Neural crest cell (in vitro differentiated cells): ENCODE data around the gene IL23R. TPM values are rescaled to one million over a fixed set of nuclear protein-coding genes. Genes with fewer than 3 reads are reported as not detected.

Experiments
- DNase-seq: peaks from one replicate; pipeline ENCODE4 v3.0.0; 2021; ENCODE audit warnings: low read depth, mixed read lengths, low spot score
- H3K27ac Mint-ChIP-seq: one replicate; pipeline ENCODE4 v1.8.0; 2021; ENCODE audit warnings: mild to moderate bottlenecking, mixed read lengths; ENCODE audit not compliant: unreplicated experiment
- H3K27me3 Mint-ChIP-seq: 2 replicates; pipeline ENCODE4 v1.8.0; 2021; ENCODE audit warnings: low read depth, mild to moderate bottlenecking, mixed read lengths
- H3K36me3 Mint-ChIP-seq: 2 replicates; pipeline ENCODE4 v1.8.0; 2021; ENCODE audit warnings: low read depth, mild to moderate bottlenecking, mixed read lengths
- H3K4me1 Mint-ChIP-seq: 2 replicates; pipeline ENCODE4 v1.8.0; 2021; ENCODE audit warnings: mixed read lengths
- H3K4me3 Mint-ChIP-seq: one replicate; pipeline ENCODE4 v1.8.0; 2021; ENCODE audit warnings: mild to moderate bottlenecking, mixed read lengths
- H3K9me3 Mint-ChIP-seq: 2 replicates; pipeline ENCODE4 v1.8.0; 2021; ENCODE audit warnings: mixed read lengths
- total RNA-seq: library from RNA; stranded (reverse); gene quantifications from 2 replicates; pipeline ENCODE4 v1.2.1, GENCODE V29; 2021
- TF ChIP-seq, protein P1 (sequence below): fragments of 200-600 bp; sonication (generic); conservative IDR thresholded peaks from 2 replicates; pipeline ENCODE4 v1.5.0; 2021; ENCODE audit warnings: antibody characterized with exemption, mild to moderate bottlenecking

Gene IL23R
- total RNA-seq, 1 donor from 2014 or later, result not detected

DNA sequence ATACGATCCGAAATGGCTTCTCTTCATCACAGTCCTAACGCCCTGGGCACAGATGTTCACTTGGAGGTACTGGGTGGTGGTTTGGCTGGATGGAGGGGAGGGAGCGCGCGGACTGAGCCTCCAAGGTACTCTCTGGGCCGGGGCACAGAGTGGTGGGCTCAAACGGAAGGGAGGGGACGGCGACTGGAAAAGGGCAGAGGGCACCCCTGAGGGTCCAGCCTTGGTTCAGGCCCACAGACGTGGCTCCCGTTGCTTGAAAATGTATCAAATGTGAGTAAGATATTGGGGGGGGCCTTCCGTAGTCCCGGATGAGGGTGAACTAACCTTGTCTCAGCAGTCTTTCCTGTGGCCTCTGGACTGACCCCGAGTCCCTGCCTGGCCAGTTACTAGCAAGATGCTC lies 141.9 kb downstream of the IL23R start:
- no peaks in the 10 kb centered on the region for H3K9me3 Mint-ChIP-seq
- DNase-seq, result no peak
- H3K27me3 Mint-ChIP-seq, result peaks cover 44% of the 10 kb centered on the region
- no peaks in the 10 kb centered on the region for H3K4me1 Mint-ChIP-seq
- H3K27ac Mint-ChIP-seq, result no peak overlapping the region
- H3K4me3 Mint-ChIP-seq, result peak overlapping the region; percentile 61
- no peaks in the 10 kb centered on the region for H3K36me3 Mint-ChIP-seq
- TF ChIP-seq, protein P1, sequence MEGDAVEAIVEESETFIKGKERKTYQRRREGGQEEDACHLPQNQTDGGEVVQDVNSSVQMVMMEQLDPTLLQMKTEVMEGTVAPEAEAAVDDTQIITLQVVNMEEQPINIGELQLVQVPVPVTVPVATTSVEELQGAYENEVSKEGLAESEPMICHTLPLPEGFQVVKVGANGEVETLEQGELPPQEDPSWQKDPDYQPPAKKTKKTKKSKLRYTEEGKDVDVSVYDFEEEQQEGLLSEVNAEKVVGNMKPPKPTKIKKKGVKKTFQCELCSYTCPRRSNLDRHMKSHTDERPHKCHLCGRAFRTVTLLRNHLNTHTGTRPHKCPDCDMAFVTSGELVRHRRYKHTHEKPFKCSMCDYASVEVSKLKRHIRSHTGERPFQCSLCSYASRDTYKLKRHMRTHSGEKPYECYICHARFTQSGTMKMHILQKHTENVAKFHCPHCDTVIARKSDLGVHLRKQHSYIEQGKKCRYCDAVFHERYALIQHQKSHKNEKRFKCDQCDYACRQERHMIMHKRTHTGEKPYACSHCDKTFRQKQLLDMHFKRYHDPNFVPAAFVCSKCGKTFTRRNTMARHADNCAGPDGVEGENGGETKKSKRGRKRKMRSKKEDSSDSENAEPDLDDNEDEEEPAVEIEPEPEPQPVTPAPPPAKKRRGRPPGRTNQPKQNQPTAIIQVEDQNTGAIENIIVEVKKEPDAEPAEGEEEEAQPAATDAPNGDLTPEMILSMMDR, result no peak

Other genes with a start within 250 kb of the IL23R start
- 4.0 and 8.0 TPM in 2 replicates for gene DNAI4, start 241.6 kb upstream of the IL23R start, total RNA-seq
- 29.0 and 31.4 TPM in 2 replicates for gene MIER1, start 241.5 kb upstream of the IL23R start, total RNA-seq
- gene SLC35D1, start 112.3 kb upstream of the IL23R start, total RNA-seq, result 11.8 and 12.3 TPM in 2 replicates
- gene C1orf141, start 31.5 kb upstream of the IL23R start, total RNA-seq, result not detected in 2 replicates
- gene IL12RB2, start 141.4 kb downstream of the IL23R start, total RNA-seq, result 0.19 and 0.36 TPM in 2 replicates